HepG2 (cell line): Measurements from ENCODE around the gene NECAP2. TPM values are rescaled to one million over a fixed set of nuclear protein-coding genes. Genes with fewer than 3 reads are reported as not detected.

Source experiments
- AGO1 ChIP-seq: fragments of 200-400 bp; formaldehyde crosslinking; IDR thresholded peaks from 2 replicates; pipeline ENCODE4 v1.6.1; 2017; ENCODE audit warnings: mild to moderate bottlenecking, low read depth, low read length, moderate library complexity; ENCODE audit not compliant: poor library complexity, severe bottlenecking
- ARID4A ChIP-seq: sonication (generic); formaldehyde crosslinking; IDR thresholded peaks from 2 replicates; pipeline ENCODE4 v1.5.0; 2020; ENCODE audit warnings: mild to moderate bottlenecking, missing genetic modification reagents, borderline replicate concordance
- CCDC6 ChIP-seq: sonication (generic); formaldehyde crosslinking; IDR thresholded peaks from 2 replicates; pipeline ENCODE4 v1.8.1; 2022; ENCODE audit warnings: mild to moderate bottlenecking, missing genetic modification reagents, moderate library complexity
- FOXJ3 ChIP-seq: sonication (generic); formaldehyde crosslinking; IDR thresholded peaks from 2 replicates; pipeline ENCODE4 v1.4.0; 2020; ENCODE audit warnings: missing genetic modification reagents, mild to moderate bottlenecking, borderline replicate concordance
- KMT2B ChIP-seq: IDR thresholded peaks from 2 replicates; pipeline ENCODE4 v1.6.1; 2016; ENCODE audit warnings: missing genetic modification reagents, missing compliant biosample characterization
- NKX3-1 ChIP-seq: sonication (generic); formaldehyde crosslinking; IDR thresholded peaks from 2 replicates; pipeline ENCODE4 v1.5.0; 2020; ENCODE audit warnings: missing genetic modification reagents
- PRMT3 ChIP-seq: sonication (generic); formaldehyde crosslinking; IDR thresholded peaks from 2 replicates; pipeline ENCODE4 v1.8.1; 2022; ENCODE audit warnings: low read depth, mild to moderate bottlenecking, moderate library complexity, missing genetic modification reagents, borderline replicate concordance
- SOX13 ChIP-seq, 3 experiments: fragments of 450-650 bp in 1 of 3; sonication (generic) in 1 of 3; formaldehyde crosslinking in 1 of 3; IDR thresholded peaks in 2 of 3; conservative IDR thresholded peaks in 1 of 3; 2 replicates each; pipeline versions ENCODE4 v1.5.0 to v1.6.1; 2016 to 2020; ENCODE audit warnings: antibody characterized with exemption in 1 of 3, mild to moderate bottlenecking in 1 of 3, missing compliant biosample characterization in 1 of 3, missing genetic modification reagents in 1 of 3, moderate library complexity in 1 of 3
- SOX5 ChIP-seq: IDR thresholded peaks from 2 replicates; pipeline ENCODE4 v1.6.1; 2016; ENCODE audit warnings: borderline replicate concordance
- TIGD3 ChIP-seq: sonication (generic); formaldehyde crosslinking; IDR thresholded peaks from 2 replicates; pipeline ENCODE4 v1.5.1; 2020; ENCODE audit warnings: mild to moderate bottlenecking, missing genetic modification reagents, borderline replicate concordance
- TP53 ChIP-seq: sonication (generic); formaldehyde crosslinking; conservative IDR thresholded peaks from 2 replicates; pipeline ENCODE4 v1.4.0; 2020; ENCODE audit warnings: missing genetic modification reagents
- XRCC5 ChIP-seq: fragments of 200-400 bp; formaldehyde crosslinking; optimal IDR thresholded peaks from 2 replicates; pipeline ENCODE3; 2017; ENCODE audit warnings: mild to moderate bottlenecking, low read length
- YEATS2 ChIP-seq: sonication (generic); formaldehyde crosslinking; IDR thresholded peaks from 2 replicates; pipeline ENCODE4 v1.4.0; 2020; ENCODE audit warnings: missing genetic modification reagents, borderline replicate concordance
- ZBTB37 ChIP-seq: sonication (generic); formaldehyde crosslinking; IDR thresholded peaks from 2 replicates; pipeline ENCODE4 v1.4.0; 2020; ENCODE audit warnings: mild to moderate bottlenecking, missing genetic modification reagents
- ZBTB42 ChIP-seq: sonication (generic); formaldehyde crosslinking; IDR thresholded peaks from 2 replicates; pipeline ENCODE4 v1.5.0; 2020; ENCODE audit warnings: mild to moderate bottlenecking, missing genetic modification reagents
- ZBTB44 ChIP-seq: sonication (generic); formaldehyde crosslinking; IDR thresholded peaks from 2 replicates; pipeline ENCODE4 v1.4.0; 2020; ENCODE audit warnings: missing genetic modification reagents
- ZNF225 ChIP-seq: sonication (generic); formaldehyde crosslinking; IDR thresholded peaks from 2 replicates; pipeline ENCODE4 v1.4.0; 2020; ENCODE audit warnings: mild to moderate bottlenecking, missing genetic modification reagents
- polyA plus RNA-seq, 8 experiments: library from polyadenylated mRNA; depleted of rRNA in 3 of 8; stranded (reverse) in 7 of 8; unstranded in 1 of 8; fragments of >200 nt; fragmentation: Illumina TruSeq in 4 of 8; extraction: Trizol in 4 of 8; gene quantifications; 2 replicates each; pipeline versions ENCODE4 v1.2.1 to v1.2.3, GENCODE V29; 2011 to 2016; ENCODE audit warnings: low read depth in 4 of 8, missing spikeins in 1 of 8, mixed read lengths in 1 of 8; ENCODE audit not compliant: insufficient read depth in 1 of 8
- total RNA-seq, 5 experiments: library from RNA; depleted of rRNA; stranded (reverse); fragments of >200 nt; fragmentation: Illumina TruSeq; extraction: Trizol; gene quantifications; 2 replicates each; pipeline ENCODE4 v1.2.3, GENCODE V29; 2016; ENCODE audit warnings: low read depth in 1 of 5

NECAP2 gene
- total and polyA plus RNA-seq, 2 of the 13 experiments (the other 11 are each of a cell fraction or from before 2014, with no cell fraction given) = 38.5 to 52.3 TPM

GRCh38 chr1:16440470-16441281, at the start of gene NECAP2 (continued):
- peak; percentile 37 for TF ChIP-seq AGO1
- TF ChIP-seq SOX5 (CRISPR knock-in tag) = peak; percentile 66; the same call in 1 of the 2 replicates
- no peak for TF ChIP-seq FOXJ3
- TF ChIP-seq XRCC5 = peak; percentile 98
- TF ChIP-seq YEATS2 (CRISPR knock-in tag) = peak; percentile 97
- TF ChIP-seq CCDC6 (CRISPR knock-in tag) = peak; percentile 76
- TF ChIP-seq TP53 = no peak; the same call in 1 of the 2 replicates
- TF ChIP-seq TIGD3 (CRISPR knock-in tag) = no peak
- no peak for TF ChIP-seq ZNF225
- TF ChIP-seq ZBTB37 (CRISPR knock-in tag) = peak; percentile 78; the same call in 1 of the 2 replicates
- TF ChIP-seq SOX13 (IDR thresholded peaks at IDR 0.05) = peak; percentile 34; the same call in 1 of the 2 replicates
- peak in 1 of 2 experiments; percentile 69; a peak in 2 of 4 replicates for TF ChIP-seq SOX13 (CRISPR knock-in tag; conservative IDR thresholded peaks at IDR 0.05 in 1 of 2, IDR thresholded peaks at IDR 0.05 in 1 of 2)
- TF ChIP-seq NKX3-1 (CRISPR knock-in tag) = no peak
- peak; percentile 97 for TF ChIP-seq KMT2B (CRISPR knock-in tag)
- TF ChIP-seq ZBTB44 = peak; percentile 75; the same call in 1 of the 2 replicates
- TF ChIP-seq ARID4A (CRISPR knock-in tag) = peak; percentile 98
- peak; percentile 77; the same call in 1 of the 2 replicates for TF ChIP-seq ZBTB42 (CRISPR knock-in tag)
- no peak; the same call in 1 of the 2 replicates for TF ChIP-seq PRMT3 (CRISPR knock-in tag)
